Activated CD8-positive, alpha-beta T cell treated with anti-CD3 and anti-CD28 coated beads for 36 hours (primary cell): ENCODE data around the gene TOLLIP. TPM values are rescaled to one million over a fixed set of nuclear protein-coding genes. Genes with fewer than 3 reads are reported as not detected.

Source experiments
- ATAC-seq: fragments of 200-7000 bp; cut with Tn5 transposase; one replicate; pipeline ENCODE4 v1.10.0; 2021; ENCODE audit warnings: mild to moderate bottlenecking, moderate library complexity
- CTCF ChIA-PET: fragments of 350-600 bp; sonication (Branson Sonifier 250); formaldehyde crosslinking; loops from one replicate; lab custom pipeline; 2021; ENCODE audit warnings: antibody characterized with exemption; lab: Charles Lee
- POLR2A ChIA-PET: fragments of 350-600 bp; sonication (Branson Sonifier 250); formaldehyde crosslinking; loops from one replicate; lab custom pipeline; 2021; ENCODE audit warnings: antibody characterized with exemption; lab: Charles Lee
- DNase-seq: peaks from one replicate; pipeline ENCODE4 v3.0.0-alpha.2; 2020
- H3K27ac Mint-ChIP-seq: one replicate; pipeline ENCODE4 v1.8.0; 2021; ENCODE audit warnings: mild to moderate bottlenecking, mixed read lengths
- H3K27me3 Mint-ChIP-seq: one replicate; pipeline ENCODE4 v1.8.0; 2021; ENCODE audit warnings: mixed read lengths
- H3K36me3 Mint-ChIP-seq: one replicate; pipeline ENCODE4 v1.8.0; 2021; ENCODE audit warnings: low read depth, mixed read lengths
- H3K4me1 Mint-ChIP-seq: one replicate; pipeline ENCODE4 v1.8.0; 2021; ENCODE audit warnings: low read depth, mixed read lengths
- H3K4me3 Mint-ChIP-seq: one replicate; pipeline ENCODE4 v1.8.0; 2021; ENCODE audit warnings: mild to moderate bottlenecking, moderate library complexity, mixed read lengths
- H3K9me3 Mint-ChIP-seq: one replicate; pipeline ENCODE4 v1.8.0; 2021; ENCODE audit warnings: mixed read lengths
- CTCF ChIP-seq: fragments of 200-600 bp; IDR thresholded peaks from one replicate; pipeline ENCODE4 v1.8.0; 2022; ENCODE audit warnings: antibody characterized with exemption, mild to moderate bottlenecking
- intact Hi-C: fragments of 100-400 bp; cut with micrococcal nuclease; formaldehyde crosslinking; loops from one replicate; pipeline ENCODE4 v1.10.0; 2022
- total RNA-seq, 2 experiments: library from RNA; stranded (reverse); gene quantifications; one replicate each; pipeline ENCODE4 v1.2.3, GENCODE V29; 2021

TOLLIP gene
- total RNA-seq, 2 experiments from 2014 or later, result 32.4 to 33.1 TPM

DNA sequence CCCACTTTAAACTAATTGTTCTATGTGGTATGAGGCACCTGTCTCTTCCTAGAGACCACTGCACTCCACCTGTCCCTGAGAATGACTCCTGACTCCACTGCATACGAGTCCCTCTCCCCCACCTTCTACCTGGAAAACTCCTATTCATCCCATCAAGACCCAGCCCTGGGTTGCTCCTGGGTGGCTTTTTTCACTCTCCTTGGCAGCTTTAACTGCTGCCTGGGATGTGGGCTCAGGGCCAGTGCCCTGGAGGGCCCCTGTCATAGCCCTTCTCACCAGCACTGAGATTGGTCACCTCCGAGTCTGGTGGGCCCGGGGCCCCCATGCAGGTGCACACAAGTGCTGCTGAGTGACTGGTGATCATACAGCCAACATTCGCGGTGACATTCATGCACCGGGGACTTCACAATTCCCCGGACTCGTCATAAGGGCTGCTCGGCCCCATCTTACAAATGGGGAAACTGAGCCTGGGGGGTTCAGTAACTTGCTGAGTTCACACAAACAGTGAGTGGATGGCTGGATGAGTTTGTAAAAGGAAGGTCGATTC lies 25.9 kb upstream of the TOLLIP start:
- Mint-ChIP-seq H3K4me1 (peaks cover 18% of the 10 kb centered on the region), H3K9me3 (peaks cover 7% of the 10 kb centered on the region), H3K27ac (peak overlapping the region; percentile 58), H3K27me3 (peaks cover 4% of the 10 kb centered on the region), H3K36me3 (no peaks in the 10 kb centered on the region), H3K4me3 (peak overlapping the region; percentile 65)
- DNase-seq (no peak), ATAC-seq (no peak)
- no peak for TF ChIP-seq CTCF
- CTCF ChIA-PET, result interaction anchor here (1.0 to 1.5 kb wide), 2 partner anchors 24 to 240 kb away, joined by 3 to 4 read pairs; no protein-coding TSS in a partner anchor
- intact Hi-C loops, result no loop called here
- POLR2A ChIA-PET, result interaction anchor here (1.7 kb wide), 1 partner anchor 24 kb away, joined by 11 read pairs; no protein-coding TSS in a partner anchor

- Mint-ChIP-seq H3K27me3 (peaks cover 4% of the 10 kb centered on the region), H3K4me1 (peaks cover 18% of the 10 kb centered on the region), H3K27ac (no peak overlapping the region), H3K9me3 (peaks cover 7% of the 10 kb centered on the region), H3K36me3 (no peaks in the 10 kb centered on the region), H3K4me3 (no peak overlapping the region)
- no peak for ATAC-seq
- intact Hi-C loops, result no loop called here
- no peak for DNase-seq
- CTCF ChIA-PET, result no interaction called here
- no peak for TF ChIP-seq CTCF
- POLR2A ChIA-PET, result interaction anchor here (0.6 kb wide), 1 partner anchor 52 kb away, joined by 3 read pairs; no protein-coding TSS in a partner anchor
Observed at GRCh38 chr11:1333860-1334259, 24.4 kb upstream of the TOLLIP start.

- ChIA-PET POLR2A (no interaction called here), CTCF (no interaction called here)
- DNase-seq, result no peak
- Mint-ChIP-seq H3K36me3 (no peaks in the 10 kb centered on the region), H3K4me3 (no peak overlapping the region), H3K9me3 (peaks cover 8% of the 10 kb centered on the region), H3K4me1 (peaks cover 18% of the 10 kb centered on the region), H3K27me3 (peaks cover 4% of the 10 kb centered on the region), H3K27ac (no peak overlapping the region)
- TF ChIP-seq CTCF, result no peak
- ATAC-seq, result no peak
- intact Hi-C loops, result no loop called here
Observed at GRCh38 chr11:1333091-1333772, 23.8 kb upstream of the TOLLIP start.

DNA sequence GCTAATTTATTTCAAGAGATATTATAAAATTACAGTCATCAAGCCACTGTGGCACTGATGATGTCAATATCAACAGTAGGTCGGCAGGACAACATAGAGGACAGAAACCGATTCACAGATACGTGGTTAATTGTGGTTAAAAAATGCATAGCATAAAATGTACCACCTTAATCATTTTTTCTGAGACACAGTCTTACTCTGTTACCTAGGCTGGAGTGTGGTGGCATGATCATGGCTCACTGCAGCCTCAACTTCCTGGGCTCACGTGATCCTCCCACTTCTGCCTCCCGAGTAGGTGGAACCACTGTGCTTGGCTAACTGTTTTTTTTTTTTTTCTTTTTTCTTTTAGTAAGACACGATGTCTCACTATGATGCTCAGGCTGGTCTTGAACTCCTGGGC lies 21.0 kb upstream of the TOLLIP start:
- DNase-seq, result peak; percentile 65
- no peaks in the 10 kb centered on the region for H3K36me3 Mint-ChIP-seq
- POLR2A ChIA-PET, result no interaction called here
- peaks cover 12% of the 10 kb centered on the region for H3K4me1 Mint-ChIP-seq
- H3K27me3 Mint-ChIP-seq, result no peaks in the 10 kb centered on the region
- no peak for TF ChIP-seq CTCF
- no peak overlapping the region for H3K27ac Mint-ChIP-seq
- CTCF ChIA-PET, result no interaction called here
- ATAC-seq, result peak; percentile 81
- peaks cover 14% of the 10 kb centered on the region for H3K9me3 Mint-ChIP-seq
- intact Hi-C loops, result no loop called here
- no peak overlapping the region for H3K4me3 Mint-ChIP-seq

GRCh38 chr11:1327064-1327460 lies 17.6 kb upstream of the TOLLIP start:
- ATAC-seq, result no peak
- no peak overlapping the region for H3K27ac Mint-ChIP-seq
- intact Hi-C loops, result no loop called here
- no peak overlapping the region for H3K4me3 Mint-ChIP-seq
- peaks cover 13% of the 10 kb centered on the region for H3K4me1 Mint-ChIP-seq
- ChIA-PET POLR2A (interaction anchor here (1.0 kb wide), 1 partner anchor 24 kb away, joined by 4 read pairs; no protein-coding TSS in a partner anchor), CTCF (interaction anchor here (1.0 kb wide), 1 partner anchor 248 kb away, joined by 4 read pairs; no protein-coding TSS in a partner anchor)
- peaks cover 4% of the 10 kb centered on the region for H3K27me3 Mint-ChIP-seq
- H3K36me3 Mint-ChIP-seq, result no peaks in the 10 kb centered on the region
- DNase-seq, result no peak
- no peak for TF ChIP-seq CTCF
- H3K9me3 Mint-ChIP-seq, result peaks cover 14% of the 10 kb centered on the region
